ENCODE results near the gene LRRC39. TPM values are rescaled to one million over a fixed set of nuclear protein-coding genes. Genes with fewer than 3 reads are reported as not detected.

LRRC39 gene
- total RNA-seq, 4 donors from 2014 or later: 0.39 to 7.5 (median 1.5) TPM

- Histone ChIP-seq H3K36me3 (peaks cover 0 to 100% (median 17%) of the 10 kb centered on the region in 3 donors), H3K4me1 (no peaks in the 10 kb centered on the region), H3K4me3 (no peak overlapping the region), H3K27me3 (no peaks in the 10 kb centered on the region), H3K9me3 (no peaks in the 10 kb centered on the region), H3K27ac (no peak overlapping the region)
- TF ChIP-seq POLR2A (IDR thresholded peaks at IDR 0.05) (no peak), CTCF (IDR thresholded peaks at IDR 0.05) (no peak), EP300 (IDR thresholded peaks at IDR 0.05) (no peak)
- DNase-seq (ENCODE audit: low spot score in 2 of 2): no peak
- 84% methylated on average over 3 of the region's 3 CpGs for WGBS, 2 donors
Observed at GRCh38 chr1:100142343-100142742, 35.7 kb downstream of the LRRC39 start.

- H3K36me3 ChIP-seq: peaks cover 0 to 96% (median 17%) of the 10 kb centered on the region in 3 donors
Observed at GRCh38 chr1:100141192-100141591, 36.9 kb downstream of the LRRC39 start.

GRCh38 chr1:100137602-100138001, 40.5 kb downstream of the LRRC39 start:
- DNase-seq (ENCODE audit: low spot score in 2 of 2): no peak
- H3K36me3 ChIP-seq: peaks cover 0 to 61% (median 8%) of the 10 kb centered on the region in 3 donors
- H3K4me1 ChIP-seq: peaks cover 0 to 30% (median 16%) of the 10 kb centered on the region in 4 donors
- no peak overlapping the region for H3K27ac ChIP-seq
- H3K4me3 ChIP-seq: no peak overlapping the region
- 96% methylated on average over 2 of the region's 2 CpGs for WGBS, 2 donors
- no peaks in the 10 kb centered on the region for H3K27me3 ChIP-seq
- TF ChIP-seq CTCF (IDR thresholded peaks at IDR 0.05) (no peak), EP300 (IDR thresholded peaks at IDR 0.05) (no peak), POLR2A (IDR thresholded peaks at IDR 0.05) (no peak)
- no peaks in the 10 kb centered on the region for H3K9me3 ChIP-seq

More at GRCh38 chr1:100141192-100141591, 36.9 kb downstream of the LRRC39 start:
- Histone ChIP-seq H3K27me3 (no peaks in the 10 kb centered on the region), H3K4me3 (no peak overlapping the region), H3K4me1 (peaks cover 0 to 3% (median 0%) of the 10 kb centered on the region in 4 donors), H3K27ac (no peak overlapping the region), H3K9me3 (no peaks in the 10 kb centered on the region)
- TF ChIP-seq CTCF (IDR thresholded peaks at IDR 0.05) (no peak), EP300 (IDR thresholded peaks at IDR 0.05) (no peak), POLR2A (IDR thresholded peaks at IDR 0.05) (no peak)
- no peak for DNase-seq (ENCODE audit: low spot score in 2 of 2)
- WGBS, 2 donors: 88 to 89% methylated on average over 4 of the region's 4 CpGs

- Histone ChIP-seq H3K4me3 (no peak overlapping the region), H3K9me3 (no peaks in the 10 kb centered on the region), H3K27ac (no peak overlapping the region), H3K4me1 (peaks cover 0 to 41% (median 16%) of the 10 kb centered on the region in 4 donors), H3K36me3 (peaks cover 0 to 33% (median 1%) of the 10 kb centered on the region in 3 donors), H3K27me3 (no peaks in the 10 kb centered on the region)
- TF ChIP-seq CTCF (IDR thresholded peaks at IDR 0.05): no peak
- TF ChIP-seq EP300 (IDR thresholded peaks at IDR 0.05): no peak
- no peak for TF ChIP-seq POLR2A (IDR thresholded peaks at IDR 0.05)
- DNase-seq (ENCODE audit: low spot score in 2 of 2): no peak
- WGBS, 2 donors: 54 to 70% methylated on average over 3 of the region's 3 CpGs
Observed at GRCh38 chr1:100134872-100135271, 43.2 kb downstream of the LRRC39 start.

- 0 to 1% methylated on average over 53 to 57 of the region's 57 CpGs for WGBS, 2 donors
- H3K4me1 ChIP-seq: peaks cover 0 to 41% (median 16%) of the 10 kb centered on the region in 4 donors
- peak; percentile 89 to 95 for DNase-seq (ENCODE audit: low spot score in 2 of 2)
- TF ChIP-seq POLR2A (IDR thresholded peaks at IDR 0.05) (peak in 1 of 2 donors; percentile 30), CTCF (IDR thresholded peaks at IDR 0.05) (peak in 2 of 5 experiments; percentile 46 to 67), EP300 (IDR thresholded peaks at IDR 0.05) (peak; percentile 78 to 97)
- H3K36me3 ChIP-seq: peaks cover 0 to 13% (median 0%) of the 10 kb centered on the region in 3 donors
- H3K27ac ChIP-seq: peak within 1 kb of the TSS in 3 of 4 donors; percentile 6 to 79 (median 64)
- H3K4me3 ChIP-seq: peak within 1 kb of the TSS; percentile 57 to 80 (median 75)
- H3K9me3 ChIP-seq: no peaks in the 10 kb centered on the region
- H3K27me3 ChIP-seq: no peaks in the 10 kb centered on the region
Observed at GRCh38 chr1:100132566-100133477, 45.2 kb downstream of the LRRC39 start, which contains the start of the genes SASS6 and TRMT13. TSS of gene SASS6 (minus strand) at chr1:100132930. CDS start at chr1:100132814, 116 bp downstream. TSS of gene TRMT13 (plus strand) at chr1:100133163. CDS start at chr1:100133169, 6 bp downstream.

Measured in tibial nerve (tissue), 4 donors.